ENCODE data around the gene MIDN. TPM values are rescaled to one million over a fixed set of nuclear protein-coding genes. Genes with fewer than 3 reads are reported as not detected.

Gene MIDN
- total and polyA plus RNA-seq, 10 of the 15 experiments (the other 5 are each of a cell fraction or from before 2014, with no cell fraction given), result 0.38 to 51.5 (median 7.2) TPM

DNA sequence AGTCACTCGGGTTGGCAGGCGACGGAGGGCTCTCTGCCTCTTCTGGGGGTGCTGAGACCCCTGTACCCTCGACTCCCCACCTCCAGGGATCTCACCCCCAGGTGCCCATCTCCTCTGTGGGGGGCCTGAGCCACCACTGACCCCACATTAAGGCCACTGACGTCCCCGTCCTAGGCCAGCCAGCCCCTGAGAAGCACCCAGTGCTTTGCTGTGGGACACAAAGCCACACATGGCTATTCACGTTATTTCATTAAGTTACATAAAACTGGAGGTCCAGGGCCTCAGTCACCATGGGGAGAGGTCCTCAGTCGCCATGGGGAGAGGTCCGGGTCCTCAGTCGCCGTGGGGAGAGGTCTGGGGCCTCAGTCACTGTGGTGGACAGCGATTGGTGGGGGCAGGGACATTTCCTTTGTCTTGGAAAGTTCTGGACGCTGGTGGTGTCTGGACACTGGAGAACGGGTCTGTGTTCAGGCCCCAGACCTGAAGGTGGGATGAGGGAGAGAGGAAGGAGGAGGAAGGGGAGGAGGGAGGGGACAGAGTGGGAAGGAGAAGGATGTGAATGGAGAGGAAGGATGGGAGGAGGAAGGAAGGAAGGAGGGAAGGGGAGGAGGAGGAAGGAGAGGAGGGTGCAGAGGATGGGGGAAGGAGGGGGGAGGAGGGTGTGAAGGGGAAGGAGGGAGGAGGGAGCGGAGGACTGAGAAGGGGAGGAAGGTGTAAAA lies 33.3 kb downstream of the MIDN start:
- CTCF ChIA-PET, result no interaction called here
- Histone ChIP-seq H3K27ac (ENCODE audit: control insufficient read depth, insufficient read depth) (no peak overlapping the region), H3K4me1 (ENCODE audit: control insufficient read depth, insufficient read depth, low read length) (peaks cover 5% of the 10 kb centered on the region), H2AFZ (ENCODE audit: control insufficient read depth, low read depth, low read length) (no peak overlapping the region), H3K9ac (ENCODE audit: control insufficient read depth, insufficient read depth, low read length) (no peak overlapping the region), H3K4me3 (no peak overlapping the region), H3K27me3 (replicated peaks in 1 of 2; ENCODE audit: control insufficient read depth in 2 of 2, insufficient read depth in 2 of 2, low read length in 1 of 2) (peaks cover 4 to 6% of the 10 kb centered on the region in 2 experiments; a peak in 3 of 4 replicates), H3K4me2 (ENCODE audit: control insufficient read depth, insufficient read depth) (no peak overlapping the region), H3K9me3 (replicated peaks; ENCODE audit: control insufficient read depth, insufficient read depth, low read length) (no peaks in the 10 kb centered on the region), H3K79me2 (ENCODE audit: control insufficient read depth, insufficient read depth, low read length) (peaks cover 5% of the 10 kb centered on the region), H4K20me1 (ENCODE audit: control insufficient read depth, insufficient read depth) (no peaks in the 10 kb centered on the region; the same call in 1 of the 2 replicates), H3K36me3 (ENCODE audit: control insufficient read depth in 2 of 2, insufficient read depth in 2 of 2, low read length in 1 of 2) (peaks cover 7 to 18% of the 10 kb centered on the region in 2 experiments)
- in situ Hi-C loops (cut with MboI), result no loop called here
- no peak for FAIRE-seq
- no peak for ATAC-seq
- 66% methylated on average over 14 of the region's 15 CpGs for whole genome bisulfite sequencing (ENCODE audit: insufficient coverage, insufficient replicate concordance, low lambda C conversion rate, missing lambda C conversion rate)
- SMC1A ChIA-PET (ENCODE audit: uncharacterized antibody, unreplicated experiment), result no interaction called here
- BruUV-seq (replicated peaks), result no TSS peak
- DNase-seq (ENCODE audit: low read depth, low spot score), result no peak
- POLR2A ChIA-PET, result no interaction called here
- TF ChIP-seq NFXL1 (IDR thresholded peaks at IDR 0.05; ENCODE audit: borderline replicate concordance) (0 out of 2 replicates have a peak, but pooled peaks have one; percentile 46), YBX1 (IDR thresholded peaks at IDR 0.05) (no peak)
- intact Hi-C loops (cut with micrococcal nuclease; ENCODE audit: unreplicated experiment), result no loop called here
- RAD21 ChIA-PET (ENCODE audit: unreplicated experiment), result no interaction called here

DNA sequence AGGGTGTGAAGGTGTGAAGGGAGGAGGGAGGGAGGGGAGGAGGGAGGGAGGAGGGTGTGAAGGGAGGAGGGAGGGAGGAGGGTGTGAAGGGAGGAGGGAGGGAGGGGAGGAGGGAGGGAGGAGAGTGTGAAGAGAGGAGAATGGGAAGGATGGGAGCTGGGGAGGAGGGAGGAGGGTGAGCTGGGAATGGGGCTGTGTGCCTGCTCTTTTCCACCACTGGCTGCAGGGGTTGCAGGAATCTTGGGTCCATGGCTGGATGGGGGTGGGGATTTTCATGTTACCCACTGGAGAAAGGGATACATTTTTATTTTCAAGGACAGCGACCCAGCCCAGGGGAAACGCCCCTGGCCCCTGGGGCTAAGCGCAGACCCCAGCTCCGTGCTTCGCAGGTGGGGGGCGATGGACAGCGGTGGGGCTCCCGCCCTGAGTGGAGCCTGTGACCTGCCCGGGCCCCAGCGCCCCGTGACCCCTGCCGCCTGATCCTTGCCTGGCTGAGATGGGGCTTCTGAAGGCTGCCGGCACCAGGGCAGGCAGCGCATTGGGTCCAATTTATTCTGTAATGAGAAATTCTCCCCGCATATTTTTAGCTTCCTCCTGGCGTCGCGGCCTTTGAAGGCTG lies 34.3 kb downstream of the MIDN start:
- DNase-seq (ENCODE audit: low read depth, low spot score) (no peak), FAIRE-seq (no peak), ATAC-seq (no peak)
- ChIA-PET SMC1A (ENCODE audit: uncharacterized antibody, unreplicated experiment) (no interaction called here), RAD21 (ENCODE audit: unreplicated experiment) (no interaction called here), POLR2A (no interaction called here), CTCF (no interaction called here)
- intact Hi-C loops (cut with micrococcal nuclease; ENCODE audit: unreplicated experiment) (no loop called here), in situ Hi-C loops (cut with MboI) (no loop called here)
- WGBS (ENCODE audit: insufficient coverage, insufficient replicate concordance, low lambda C conversion rate, missing lambda C conversion rate), result 82% methylated on average over 18 of the region's 18 CpGs
- Histone ChIP-seq H3K4me1 (ENCODE audit: control insufficient read depth, insufficient read depth, low read length) (no peaks in the 10 kb centered on the region), H3K79me2 (ENCODE audit: control insufficient read depth, insufficient read depth, low read length) (no peaks in the 10 kb centered on the region), H3K9ac (ENCODE audit: control insufficient read depth, insufficient read depth, low read length) (no peak overlapping the region), H3K27ac (ENCODE audit: control insufficient read depth, insufficient read depth) (no peak overlapping the region), H4K20me1 (ENCODE audit: control insufficient read depth, insufficient read depth) (no peaks in the 10 kb centered on the region; the same call in 1 of the 2 replicates), H3K27me3 (replicated peaks in 1 of 2; ENCODE audit: control insufficient read depth in 2 of 2, insufficient read depth in 2 of 2, low read length in 1 of 2) (peaks cover 7 to 8% of the 10 kb centered on the region in 2 experiments; a peak in 3 of 4 replicates), H3K4me2 (ENCODE audit: control insufficient read depth, insufficient read depth) (no peak overlapping the region), H3K4me3 (no peak overlapping the region), H3K9me3 (replicated peaks; ENCODE audit: control insufficient read depth, insufficient read depth, low read length) (no peaks in the 10 kb centered on the region), H3K36me3 (ENCODE audit: control insufficient read depth in 2 of 2, insufficient read depth in 2 of 2, low read length in 1 of 2) (peaks cover 7 to 14% of the 10 kb centered on the region in 2 experiments), H2AFZ (ENCODE audit: control insufficient read depth, low read depth, low read length) (no peak overlapping the region)
- TF ChIP-seq KLF5 (IDR thresholded peaks at IDR 0.05; ENCODE audit: partially characterized antibody) (no peak), TCF3 (IDR thresholded peaks at IDR 0.05; ENCODE audit: borderline replicate concordance, insufficient read depth, low read depth, low read length) (no peak), YY1 (IDR thresholded peaks at IDR 0.05; ENCODE audit: low read depth, low read length) (no peak), ZNF274 (IDR thresholded peaks at IDR 0.05; ENCODE audit: insufficient read depth, insufficient read length) (no peak), NFXL1 (IDR thresholded peaks at IDR 0.05; ENCODE audit: borderline replicate concordance) (0 out of 2 replicates have a peak, but pooled peaks have one; percentile 63), TAF1 (IDR thresholded peaks at IDR 0.05; ENCODE audit: borderline replicate concordance, low read depth, low read length) (no peak)
- TF ChIP-seq, protein P1, sequence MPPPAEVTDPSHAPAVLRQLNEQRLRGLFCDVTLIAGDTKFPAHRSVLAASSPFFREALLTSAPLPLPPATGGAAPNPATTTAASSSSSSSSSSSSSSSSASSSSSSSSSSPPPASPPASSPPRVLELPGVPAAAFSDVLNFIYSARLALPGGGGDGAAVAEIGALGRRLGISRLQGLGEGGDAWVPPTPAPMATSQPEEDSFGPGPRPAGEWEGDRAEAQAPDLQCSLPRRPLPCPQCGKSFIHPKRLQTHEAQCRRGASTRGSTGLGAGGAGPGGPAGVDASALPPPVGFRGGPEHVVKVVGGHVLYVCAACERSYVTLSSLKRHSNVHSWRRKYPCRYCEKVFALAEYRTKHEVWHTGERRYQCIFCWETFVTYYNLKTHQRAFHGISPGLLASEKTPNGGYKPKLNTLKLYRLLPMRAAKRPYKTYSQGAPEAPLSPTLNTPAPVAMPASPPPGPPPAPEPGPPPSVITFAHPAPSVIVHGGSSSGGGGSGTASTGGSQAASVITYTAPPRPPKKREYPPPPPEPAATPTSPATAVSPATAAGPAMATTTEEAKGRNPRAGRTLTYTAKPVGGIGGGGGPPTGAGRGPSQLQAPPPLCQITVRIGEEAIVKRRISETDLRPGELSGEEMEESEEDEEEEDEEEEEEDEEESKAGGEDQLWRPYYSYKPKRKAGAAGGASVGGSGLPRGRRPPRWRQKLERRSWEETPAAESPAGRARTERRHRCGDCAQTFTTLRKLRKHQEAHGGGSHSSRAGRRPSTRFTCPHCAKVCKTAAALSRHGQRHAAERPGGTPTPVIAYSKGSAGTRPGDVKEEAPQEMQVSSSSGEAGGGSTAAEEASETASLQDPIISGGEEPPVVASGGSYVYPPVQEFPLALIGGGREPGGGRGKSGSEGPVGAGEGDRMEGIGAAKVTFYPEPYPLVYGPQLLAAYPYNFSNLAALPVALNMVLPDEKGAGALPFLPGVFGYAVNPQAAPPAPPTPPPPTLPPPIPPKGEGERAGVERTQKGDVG (CRISPR knock-in tag; IDR thresholded peaks at IDR 0.05), result no peak
- BruUV-seq (replicated peaks), result no TSS peak

Measured in GM12878 (cell line).